Epithelial cell of prostate (primary cell): ENCODE data around the gene PPP2R5C.
"Not testable (repeated sequence)": the region's sequence is repeated elsewhere in the genome, so short reads cannot be mapped to it uniquely, and the experiment has no call there.

Experiments used
- DNase-seq: peaks from one replicate; pipeline ENCODE4 v3.0.0-alpha.2; 2011; ENCODE audit warnings: low read depth, low spot score
- H3K27ac ChIP-seq: fragments of 450-650 bp; 2 replicates; pipeline ENCODE4 v1.5.1; 2017; ENCODE audit warnings: mild to moderate bottlenecking

Gene PPP2R5C

GRCh38 chr14:101774814-101775213 is 13.3 kb downstream of the PPP2R5C start:
- no peak for DNase-seq
- H3K27ac ChIP-seq, result no peak overlapping the region

- no peak for DNase-seq
These were observed 14.3 kb downstream of the PPP2R5C start for GRCh38 chr14:101775826-101776225.

GRCh38 chr14:101776344-101776743 is 14.8 kb downstream of the PPP2R5C start:
- H3K27ac ChIP-seq, result no peak overlapping the region

More at GRCh38 chr14:101775826-101776225, 14.3 kb downstream of the PPP2R5C start:
- no peak overlapping the region for H3K27ac ChIP-seq

GRCh38 chr14:101780390-101780789 is 18.9 kb downstream of the PPP2R5C start:
- no peak overlapping the region for H3K27ac ChIP-seq
- DNase-seq, result no peak

More at GRCh38 chr14:101776344-101776743, 14.8 kb downstream of the PPP2R5C start:
- DNase-seq, result no peak

- no peak overlapping the region for H3K27ac ChIP-seq
- no peak for DNase-seq
These were observed 19.4 kb downstream of the PPP2R5C start for GRCh38 chr14:101780887-101781239.

DNA sequence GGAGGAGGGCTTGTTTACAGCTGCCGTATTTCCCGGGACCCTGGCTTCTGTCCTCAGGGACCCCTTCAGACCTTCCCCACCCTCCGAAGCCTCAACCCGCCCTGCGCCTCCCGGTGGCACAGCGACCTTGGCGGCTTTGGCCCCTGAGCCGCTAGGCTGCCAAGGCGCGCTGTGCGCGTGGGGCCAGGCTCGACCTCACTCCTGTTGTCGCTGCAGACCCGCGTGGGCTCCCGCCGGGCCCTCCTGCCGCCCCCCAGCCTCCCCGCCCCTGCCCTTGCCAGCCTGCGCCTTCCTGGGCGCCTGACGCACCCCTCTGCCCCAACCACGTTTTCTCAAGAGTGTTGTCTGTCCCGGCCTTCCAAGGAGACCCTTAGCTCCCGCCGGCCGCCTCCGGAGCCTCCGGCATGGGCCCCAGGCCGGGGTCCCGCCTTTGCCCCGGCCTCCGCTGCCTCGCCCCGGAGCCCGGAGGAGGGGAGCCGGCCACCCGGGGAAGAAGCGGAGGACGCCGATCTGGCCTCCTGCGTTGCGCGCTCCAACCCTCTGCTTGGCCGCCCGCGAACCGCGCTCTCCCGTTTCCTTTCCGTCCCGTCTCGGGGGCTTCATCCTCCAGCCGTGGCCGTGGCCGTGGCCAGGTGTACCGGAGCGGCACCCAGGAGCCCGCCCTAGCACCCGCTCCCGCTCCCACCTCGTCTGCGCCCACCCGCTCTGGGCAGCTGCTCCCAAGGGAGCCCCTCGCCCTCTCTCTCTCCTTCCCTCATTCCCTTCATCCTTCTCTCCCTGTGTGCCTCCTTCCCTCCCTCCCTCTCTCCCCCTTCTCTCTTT is 19.9 kb downstream of the PPP2R5C start:
- no peak overlapping the region for H3K27ac ChIP-seq
- no peak for DNase-seq

GRCh38 chr14:101783260-101784016 is 21.9 kb downstream of the PPP2R5C start:
- H3K27ac ChIP-seq, result no peak overlapping the region
- DNase-seq, result no peak

DNA sequence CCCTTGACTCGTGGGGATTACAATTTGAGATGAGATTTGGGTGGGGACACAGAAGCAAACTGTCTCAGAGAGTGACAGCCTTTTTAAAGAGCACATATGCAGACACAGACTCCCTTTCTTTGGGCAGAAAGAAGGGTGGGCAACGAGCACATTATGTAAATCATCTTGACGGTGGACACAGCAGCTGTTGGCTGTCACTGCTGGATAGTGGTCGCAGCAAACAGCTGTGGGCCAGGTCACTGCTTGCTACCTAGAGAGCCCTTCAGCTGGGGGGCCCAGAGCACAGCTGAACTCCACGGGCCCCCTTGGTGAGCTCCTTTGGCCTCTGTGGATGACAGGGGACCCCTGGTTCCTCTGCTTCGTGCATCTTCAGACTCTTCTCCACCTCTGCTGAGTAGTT is 23.1 kb downstream of the PPP2R5C start:
- DNase-seq, result no peak
- H3K27ac ChIP-seq, result no peak overlapping the region

DNA sequence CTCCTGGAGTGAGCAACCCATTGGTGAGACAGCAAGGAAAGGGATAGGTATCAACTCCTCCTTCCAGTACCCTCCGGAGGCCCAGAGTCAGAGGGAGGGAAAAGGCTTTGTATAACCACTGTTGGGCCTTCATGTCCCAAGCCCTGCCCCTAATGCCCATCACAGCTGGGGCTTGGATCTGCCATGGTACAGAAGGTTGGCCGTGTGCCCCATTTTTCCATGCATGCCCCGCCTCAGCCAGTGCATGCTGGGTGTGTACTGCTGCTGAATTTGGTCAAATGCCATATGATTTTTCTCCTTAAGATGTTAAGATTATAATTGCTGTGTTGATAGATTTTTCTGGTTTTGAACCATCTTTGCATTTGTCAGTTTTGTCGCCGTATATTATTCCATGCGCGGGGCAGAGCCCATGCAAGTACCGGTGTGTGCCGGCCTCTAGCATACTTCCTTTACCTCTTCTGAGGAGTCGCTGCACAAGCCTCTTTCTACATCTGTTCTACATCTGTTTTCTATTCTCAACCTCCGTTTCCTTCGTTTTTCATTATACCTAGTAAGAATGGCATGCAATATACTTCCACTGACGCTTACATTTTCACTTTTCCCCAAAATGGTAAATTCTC is 26.6 kb downstream of the PPP2R5C start:
- no peak overlapping the region for H3K27ac ChIP-seq
- no peak for DNase-seq

DNA sequence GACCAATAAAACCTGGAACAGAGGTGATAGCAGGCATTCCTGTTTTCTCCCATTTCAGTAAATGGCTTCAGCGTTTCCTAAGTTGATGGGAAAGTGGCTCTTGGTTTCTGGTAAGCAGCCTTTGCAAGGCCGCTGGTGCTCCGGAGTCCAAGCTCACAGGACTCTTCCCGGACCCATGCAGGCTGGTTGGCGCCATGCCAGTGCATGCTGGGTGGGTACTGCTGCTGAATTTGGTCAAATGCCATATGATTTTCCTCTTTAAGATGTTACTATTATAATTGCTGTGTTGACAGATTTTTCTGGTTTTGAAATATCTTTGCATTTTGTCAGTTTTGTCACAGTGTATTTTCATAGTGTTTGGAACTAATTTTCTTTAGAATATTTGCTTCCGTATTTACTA is 27.7 kb downstream of the PPP2R5C start:
- no peak overlapping the region for H3K27ac ChIP-seq
- DNase-seq, result no peak

DNA sequence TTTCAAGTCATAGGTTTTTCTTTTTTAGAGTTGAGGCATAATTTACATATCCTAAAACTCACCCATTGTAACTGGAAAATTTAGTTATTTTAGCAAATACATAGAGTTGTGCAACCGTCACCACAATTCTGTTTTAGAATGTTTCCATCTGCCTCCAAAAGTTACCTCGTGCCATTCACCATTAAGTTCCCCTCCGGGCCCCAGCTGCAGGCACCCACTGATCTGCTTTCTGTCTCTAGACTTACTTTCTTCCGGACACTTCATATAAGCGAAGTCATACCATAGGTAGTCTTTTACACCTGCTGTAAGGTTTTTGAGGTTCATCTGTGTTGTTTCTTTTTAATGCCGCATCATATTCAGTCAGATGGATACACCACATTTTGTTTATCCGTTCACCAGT is 28.7 kb downstream of the PPP2R5C start:
- no peak overlapping the region for H3K27ac ChIP-seq
- no peak for DNase-seq

- H3K27ac ChIP-seq, result no peak overlapping the region
- DNase-seq, result no peak
These were observed 30.5 kb downstream of the PPP2R5C start for GRCh38 chr14:101791919-101792572.

- H3K27ac ChIP-seq, result no peak overlapping the region
- DNase-seq, result no peak
These were observed 34.5 kb downstream of the PPP2R5C start for GRCh38 chr14:101796016-101796415.

DNA sequence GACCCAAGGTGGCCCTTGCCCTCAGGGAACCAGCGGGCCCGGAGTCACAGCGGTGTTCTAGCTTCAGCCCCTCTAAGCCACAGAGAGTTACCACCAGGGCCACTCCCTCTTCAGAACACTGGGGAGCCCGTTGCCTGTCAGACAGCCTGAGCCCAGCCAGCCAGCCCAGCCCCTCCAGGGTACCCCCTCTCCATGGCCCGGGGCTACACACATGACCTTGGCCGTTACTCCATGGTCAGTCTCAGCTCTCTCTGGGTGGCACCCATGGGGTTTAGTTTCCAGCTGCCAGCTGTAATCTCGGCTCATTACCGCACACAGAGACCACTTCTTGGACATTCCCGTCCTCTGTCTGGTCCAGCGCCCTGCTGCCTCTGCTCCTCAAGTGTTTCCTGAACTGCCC is 35.0 kb downstream of the PPP2R5C start:
- DNase-seq, result no peak
- H3K27ac ChIP-seq, result no peak overlapping the region

DNA sequence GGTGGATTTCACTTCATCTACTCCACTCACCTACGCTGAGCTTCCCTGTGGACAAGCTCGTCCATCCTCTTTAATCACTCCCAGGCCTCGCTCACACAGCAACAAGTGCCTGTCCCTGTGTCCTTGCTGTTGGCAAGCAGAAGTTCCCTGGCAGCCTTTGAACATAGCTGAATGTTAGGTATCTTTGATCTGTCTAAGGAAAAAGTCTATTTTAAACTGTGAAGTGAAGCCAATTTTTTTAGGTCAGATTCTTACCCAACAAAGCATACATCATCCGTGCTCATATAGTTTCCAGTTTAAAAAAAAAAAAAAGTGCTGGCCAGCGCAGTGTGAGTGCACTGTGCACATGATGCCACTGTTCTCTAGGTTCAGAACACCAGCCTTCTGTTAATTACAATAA is 36.3 kb downstream of the PPP2R5C start:
- no peak overlapping the region for H3K27ac ChIP-seq
- DNase-seq, result no peak

GRCh38 chr14:101804373-101804772 is 42.9 kb downstream of the PPP2R5C start:
- H3K27ac ChIP-seq, DNase-seq: not testable (repeated sequence)

DNA sequence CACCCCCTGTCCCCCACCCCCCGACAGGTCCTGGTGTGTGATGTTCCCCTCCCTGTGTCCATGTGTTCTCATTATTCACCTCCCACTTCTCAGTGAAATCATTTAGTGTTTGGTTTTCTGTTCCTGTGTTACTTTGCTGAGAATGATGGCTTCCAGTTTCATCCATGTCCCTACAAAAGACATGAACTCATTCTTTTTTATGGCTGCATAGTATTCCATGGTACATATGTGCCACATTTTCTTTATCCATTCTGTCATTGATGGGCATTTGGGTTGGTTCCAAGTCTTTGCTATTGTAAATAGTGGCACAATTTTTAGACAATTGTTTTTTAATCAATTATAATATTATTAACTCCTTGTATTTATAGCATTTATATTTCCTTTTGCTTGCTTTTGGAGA is 44.7 kb downstream of the PPP2R5C start:
- H3K27ac ChIP-seq, DNase-seq: not testable (repeated sequence)

DNA sequence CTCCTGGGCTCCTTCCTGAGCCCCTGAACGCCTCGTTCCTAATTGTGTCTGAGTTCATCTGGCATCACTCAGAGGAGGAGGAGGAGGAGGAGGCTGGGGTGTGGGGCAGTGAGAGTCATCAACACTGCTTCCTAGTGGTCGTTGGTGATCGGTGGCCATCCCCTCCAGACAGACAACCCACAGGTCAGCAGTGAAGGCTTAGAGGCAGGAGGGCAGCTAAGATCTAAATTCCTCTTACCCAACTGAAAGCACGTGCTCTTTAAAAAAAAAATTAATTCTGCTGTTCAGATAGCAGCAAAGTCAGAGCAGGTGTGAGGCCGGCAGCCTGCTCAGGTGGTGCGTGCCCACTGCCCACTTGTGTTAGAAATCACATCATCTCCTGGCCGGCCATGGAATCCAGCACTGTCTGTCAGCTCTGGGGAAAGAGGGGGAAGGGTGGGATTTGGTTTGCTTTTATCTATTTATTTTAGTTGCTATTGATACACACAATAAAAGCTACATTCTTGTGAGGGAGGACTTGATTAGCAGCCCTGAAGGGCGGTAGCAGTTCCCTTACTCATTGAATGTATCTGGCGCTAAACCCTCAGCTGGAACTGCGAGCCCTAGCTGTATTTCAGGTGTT is 46.6 kb downstream of the PPP2R5C start:
- H3K27ac ChIP-seq, result peak overlapping the region; percentile 99
- DNase-seq, result no peak

- peak overlapping the region; percentile 99 for H3K27ac ChIP-seq
- DNase-seq, result no peak
These were observed 47.6 kb downstream of the PPP2R5C start for GRCh38 chr14:101808894-101809670.
